SK-N-SH treated with all-trans-retinoic acid at 6 μM for 48 hours (cell line): ENCODE measurements around the gene JPT2.

ENCODE experiments used
- ATAC-seq: fragments of 200-7000 bp; cut with Tn5 transposase; 3 replicates; pipeline ENCODE4 v1.9.1; 2020; ENCODE audit warnings: mild to moderate bottlenecking, moderate library complexity
- ARNTL ChIP-seq: fragments of 450-650 bp; formaldehyde crosslinking; IDR thresholded peaks from 2 replicates; pipeline ENCODE4 v1.5.0; 2020; ENCODE audit warnings: low read depth, mild to moderate bottlenecking, moderate library complexity, borderline replicate concordance
- CSDC2 ChIP-seq: fragments of 250-450 bp; sonication (Bioruptor Pico); IDR thresholded peaks from 2 replicates; pipeline ENCODE4 v1.5.0; 2020; ENCODE audit warnings: mild to moderate bottlenecking, moderate library complexity
- ESRRG ChIP-seq: fragments of 250-450 bp; sonication (Bioruptor Pico); IDR thresholded peaks from 2 replicates; pipeline ENCODE4 v1.6.1; 2021; ENCODE audit warnings: mild to moderate bottlenecking
- GLIS3 ChIP-seq: fragments of 250-450 bp; sonication (Bioruptor Pico); IDR thresholded peaks from 2 replicates; pipeline ENCODE4 v1.5.0; 2020; ENCODE audit warnings: mild to moderate bottlenecking, moderate library complexity
- OSR1 ChIP-seq: fragments of 250-450 bp; sonication (Bioruptor Pico); IDR thresholded peaks from 2 replicates; pipeline ENCODE4 v1.8.0; 2022; ENCODE audit warnings: moderate library complexity, mild to moderate bottlenecking, inconsistent platforms
- SNAI2 ChIP-seq: fragments of 250-450 bp; sonication (Bioruptor Pico); IDR thresholded peaks from 2 replicates; pipeline ENCODE4 v1.5.0; 2020; ENCODE audit warnings: mild to moderate bottlenecking, moderate library complexity
- TCF4 ChIP-seq: fragments of 250-450 bp; sonication (Bioruptor Pico); IDR thresholded peaks from 2 replicates; pipeline ENCODE4 v1.8.0; 2021; ENCODE audit warnings: mild to moderate bottlenecking, moderate library complexity, borderline replicate concordance
- ZFP3 ChIP-seq: fragments of 250-450 bp; sonication (Bioruptor Pico); IDR thresholded peaks from 2 replicates; pipeline ENCODE4 v1.5.0; 2020; ENCODE audit warnings: mild to moderate bottlenecking, moderate library complexity
- ZFP30 ChIP-seq: fragments of 450-650 bp; formaldehyde crosslinking; IDR thresholded peaks from 2 replicates; pipeline ENCODE4 v1.5.0; 2022; ENCODE audit warnings: mild to moderate bottlenecking, moderate library complexity
- ZNF70 ChIP-seq: fragments of 450-650 bp; formaldehyde crosslinking; IDR thresholded peaks from 2 replicates; pipeline ENCODE4 v1.5.0; 2020; ENCODE audit warnings: mild to moderate bottlenecking, moderate library complexity
- TF ChIP-seq, protein P1 (sequence below): fragments of 250-450 bp; sonication (Bioruptor Pico); IDR thresholded peaks from 2 replicates; pipeline ENCODE4 v1.8.0; 2020; ENCODE audit warnings: mild to moderate bottlenecking, moderate library complexity, borderline replicate concordance
- TF ChIP-seq, protein P2 (sequence below): fragments of 250-450 bp; sonication (Bioruptor Pico); IDR thresholded peaks from 2 replicates; pipeline ENCODE4 v1.8.0; 2021; ENCODE audit warnings: low read depth, mild to moderate bottlenecking, moderate library complexity, borderline replicate concordance
- TF ChIP-seq, protein P3 (sequence below): fragments of 250-450 bp; sonication (Bioruptor Pico); IDR thresholded peaks from 2 replicates; pipeline ENCODE4 v1.5.1; 2021; ENCODE audit warnings: mild to moderate bottlenecking, moderate library complexity
- TF ChIP-seq, protein P4 (sequence below): fragments of 250-450 bp; sonication (Bioruptor Pico); IDR thresholded peaks from 2 replicates; pipeline ENCODE4 v1.5.0; 2020; ENCODE audit warnings: mild to moderate bottlenecking, moderate library complexity
- TF ChIP-seq, protein P5 (sequence below): fragments of 250-450 bp; sonication (Bioruptor Pico); IDR thresholded peaks from 2 replicates; pipeline ENCODE4 v1.5.1; 2020; ENCODE audit warnings: low read depth, mild to moderate bottlenecking, moderate library complexity

Gene JPT2

DNA sequence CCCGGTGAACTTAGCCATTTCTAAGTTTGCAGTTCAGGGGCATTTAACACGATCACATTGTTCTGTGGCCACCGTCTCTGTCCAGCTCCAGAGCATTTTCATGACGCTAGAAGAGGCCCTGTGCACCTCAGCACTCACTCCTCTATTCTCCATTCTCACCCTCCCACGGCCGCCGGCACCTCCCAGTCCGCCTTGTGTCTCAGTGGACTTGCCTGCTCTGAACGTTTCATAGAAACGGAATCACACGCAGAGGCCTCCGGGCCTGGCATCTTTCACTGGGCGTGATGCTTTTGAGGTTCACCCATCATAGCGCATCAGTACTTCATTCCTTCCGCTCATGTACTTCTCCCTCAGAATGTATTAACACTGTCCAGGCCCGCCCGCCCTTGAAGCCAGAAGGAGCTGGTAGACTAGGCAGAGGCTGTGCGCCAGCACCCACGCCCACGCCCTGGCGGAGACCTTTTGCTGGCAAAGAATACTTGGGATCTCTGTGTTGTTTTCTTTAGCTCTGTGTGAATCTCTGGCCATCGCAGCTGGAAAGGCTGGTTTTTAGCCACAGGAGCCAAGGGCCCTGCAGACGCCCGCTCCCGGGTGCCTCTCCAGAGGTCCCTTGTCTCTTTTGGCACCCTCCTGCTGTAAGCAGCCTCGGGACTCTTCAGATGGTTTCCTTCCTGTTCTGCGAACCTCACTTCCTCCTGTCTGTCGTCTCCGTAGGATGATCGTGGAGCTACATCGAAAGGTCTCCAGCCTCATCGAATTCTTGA lies 23.4 kb upstream of the JPT2 start (continued):
- TF ChIP-seq, protein P1, sequence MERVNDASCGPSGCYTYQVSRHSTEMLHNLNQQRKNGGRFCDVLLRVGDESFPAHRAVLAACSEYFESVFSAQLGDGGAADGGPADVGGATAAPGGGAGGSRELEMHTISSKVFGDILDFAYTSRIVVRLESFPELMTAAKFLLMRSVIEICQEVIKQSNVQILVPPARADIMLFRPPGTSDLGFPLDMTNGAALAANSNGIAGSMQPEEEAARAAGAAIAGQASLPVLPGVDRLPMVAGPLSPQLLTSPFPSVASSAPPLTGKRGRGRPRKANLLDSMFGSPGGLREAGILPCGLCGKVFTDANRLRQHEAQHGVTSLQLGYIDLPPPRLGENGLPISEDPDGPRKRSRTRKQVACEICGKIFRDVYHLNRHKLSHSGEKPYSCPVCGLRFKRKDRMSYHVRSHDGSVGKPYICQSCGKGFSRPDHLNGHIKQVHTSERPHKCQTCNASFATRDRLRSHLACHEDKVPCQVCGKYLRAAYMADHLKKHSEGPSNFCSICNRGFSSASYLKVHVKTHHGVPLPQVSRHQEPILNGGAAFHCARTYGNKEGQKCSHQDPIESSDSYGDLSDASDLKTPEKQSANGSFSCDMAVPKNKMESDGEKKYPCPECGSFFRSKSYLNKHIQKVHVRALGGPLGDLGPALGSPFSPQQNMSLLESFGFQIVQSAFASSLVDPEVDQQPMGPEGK (CRISPR knock-in tag): no peak
- TF ChIP-seq ZFP30 (CRISPR knock-in tag) (no peak), ESRRG (CRISPR knock-in tag) (no peak), CSDC2 (CRISPR knock-in tag) (no peak), GLIS3 (CRISPR knock-in tag) (no peak), ARNTL (CRISPR knock-in tag) (no peak), TCF4 (CRISPR knock-in tag) (no peak)

DNA sequence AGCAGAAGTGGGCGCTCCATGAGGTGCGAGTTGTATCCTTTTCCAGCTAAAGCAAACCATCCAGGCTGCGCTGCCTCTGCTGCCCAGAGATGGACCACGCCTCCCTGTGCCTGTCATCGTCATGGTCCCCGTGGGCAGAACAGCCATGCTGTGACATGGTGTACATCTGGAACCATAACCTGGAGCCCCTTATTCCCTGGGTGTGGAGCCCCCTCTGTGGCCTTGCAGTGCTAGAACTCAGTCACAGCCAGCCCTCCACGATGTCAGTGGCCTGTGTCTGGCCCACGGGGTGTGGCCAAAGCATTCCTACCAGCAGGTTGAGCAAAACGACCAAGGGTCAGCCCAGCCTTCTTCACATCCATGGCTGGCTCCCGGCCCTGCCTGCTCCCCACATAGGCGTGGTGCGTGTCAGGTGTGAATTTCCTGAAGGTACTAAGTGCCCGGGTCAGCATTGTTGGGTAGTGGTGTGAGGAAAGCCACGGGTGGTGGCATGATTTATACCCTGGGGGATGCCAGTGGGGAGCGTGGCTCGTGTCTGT lies 22.7 kb upstream of the JPT2 start:
- TF ChIP-seq SNAI2 (CRISPR knock-in tag) (no peak), ZFP3 (CRISPR knock-in tag) (no peak), ARNTL (CRISPR knock-in tag) (no peak), GLIS3 (CRISPR knock-in tag) (no peak), CSDC2 (CRISPR knock-in tag) (no peak), ZNF70 (CRISPR knock-in tag) (no peak), OSR1 (no peak)
- ATAC-seq: no peak

DNA sequence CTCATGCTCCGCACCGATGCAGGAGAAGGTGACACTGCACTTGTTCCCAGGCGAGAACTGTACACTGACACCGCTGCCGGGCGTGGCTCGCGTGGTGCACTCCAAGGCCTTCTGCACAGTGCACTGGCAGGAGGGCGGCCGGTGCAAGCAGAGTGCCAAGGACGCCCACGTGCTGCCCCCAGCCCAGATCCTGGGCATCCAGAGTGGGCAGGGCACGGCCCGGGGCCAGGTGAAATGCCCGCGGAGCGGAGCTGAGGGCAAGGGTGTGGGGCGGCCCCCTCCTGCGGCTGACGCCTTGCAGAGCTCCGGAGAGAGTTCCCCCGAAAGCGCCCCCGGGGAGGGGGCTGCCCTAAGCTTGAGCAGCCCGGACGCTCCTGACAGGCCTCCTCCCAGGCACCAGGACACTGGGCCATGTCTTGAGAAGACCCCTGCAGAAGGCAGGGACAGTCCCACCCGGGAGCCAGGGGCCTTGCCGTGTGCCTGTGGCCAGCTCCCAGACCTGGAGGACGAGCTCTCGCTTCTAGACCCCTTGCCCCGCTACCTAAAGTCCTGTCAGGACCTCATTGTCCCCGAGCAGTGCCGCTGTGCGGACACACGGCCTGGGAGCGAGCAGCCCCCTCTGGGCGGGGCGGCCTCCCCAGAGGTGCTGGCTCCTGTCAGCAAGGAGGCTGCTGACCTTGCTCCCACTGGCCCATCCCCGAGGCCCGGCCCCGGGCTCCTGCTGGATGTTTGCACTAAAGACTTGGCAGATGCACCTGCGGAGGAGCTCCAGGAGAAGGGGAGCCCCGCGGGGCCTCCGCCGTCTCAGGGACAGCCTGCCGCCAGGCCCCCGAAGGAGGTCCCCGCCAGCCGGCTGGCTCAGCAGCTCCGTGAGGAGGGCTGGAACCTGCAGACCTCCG lies 21.9 kb upstream of the JPT2 start:
- no peak for ATAC-seq
- TF ChIP-seq, protein P2, sequence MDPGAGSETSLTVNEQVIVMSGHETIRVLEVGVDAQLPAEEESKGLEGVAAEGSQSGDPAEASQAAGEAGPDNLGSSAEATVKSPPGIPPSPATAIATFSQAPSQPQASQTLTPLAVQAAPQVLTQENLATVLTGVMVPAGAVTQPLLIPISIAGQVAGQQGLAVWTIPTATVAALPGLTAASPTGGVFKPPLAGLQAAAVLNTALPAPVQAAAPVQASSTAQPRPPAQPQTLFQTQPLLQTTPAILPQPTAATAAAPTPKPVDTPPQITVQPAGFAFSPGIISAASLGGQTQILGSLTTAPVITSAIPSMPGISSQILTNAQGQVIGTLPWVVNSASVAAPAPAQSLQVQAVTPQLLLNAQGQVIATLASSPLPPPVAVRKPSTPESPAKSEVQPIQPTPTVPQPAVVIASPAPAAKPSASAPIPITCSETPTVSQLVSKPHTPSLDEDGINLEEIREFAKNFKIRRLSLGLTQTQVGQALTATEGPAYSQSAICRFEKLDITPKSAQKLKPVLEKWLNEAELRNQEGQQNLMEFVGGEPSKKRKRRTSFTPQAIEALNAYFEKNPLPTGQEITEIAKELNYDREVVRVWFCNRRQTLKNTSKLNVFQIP (CRISPR knock-in tag): no peak
- TF ChIP-seq ZFP3 (CRISPR knock-in tag): no peak

DNA sequence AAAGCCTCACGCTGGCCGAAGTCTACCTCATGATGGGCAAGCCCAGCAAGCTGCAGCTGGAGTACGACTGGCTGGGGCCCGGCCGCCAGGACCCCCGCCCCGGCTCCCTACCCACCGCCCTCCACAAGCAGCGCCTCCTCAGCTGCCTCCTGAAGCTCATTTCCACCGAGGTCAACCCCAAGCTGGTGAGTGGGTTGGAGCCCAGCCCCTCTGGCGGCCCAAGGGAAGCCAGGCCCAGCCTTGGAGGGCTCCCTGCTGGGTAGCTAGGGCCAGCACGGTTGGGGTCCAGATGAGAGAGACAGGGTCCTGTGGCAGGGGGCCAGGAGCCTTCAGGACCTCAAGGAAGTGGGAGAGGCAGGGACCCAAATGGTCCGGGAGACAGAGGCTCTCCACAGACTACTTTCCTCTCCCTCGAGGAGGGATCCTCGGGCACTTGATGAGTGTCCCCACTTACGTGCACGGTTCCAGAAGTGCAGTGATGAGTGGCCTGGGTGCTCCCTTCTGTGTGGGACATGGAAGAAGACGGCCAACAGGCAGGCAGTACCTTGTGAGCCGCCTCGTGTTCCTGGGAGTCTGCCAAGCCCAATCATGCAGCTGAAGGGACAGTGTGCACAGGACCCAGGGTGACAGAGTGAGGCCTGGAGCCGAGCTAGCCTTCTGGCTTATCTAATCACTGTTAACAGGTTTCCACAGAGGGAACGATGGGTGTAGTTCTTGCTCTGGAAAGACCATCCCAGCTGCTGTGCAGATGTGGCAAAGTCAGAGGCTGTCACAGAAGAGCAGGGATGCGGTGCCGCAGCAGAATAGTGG lies 21.1 kb upstream of the JPT2 start:
- ATAC-seq: no peak

More for the DNA sequence above, 21.1 kb upstream of the JPT2 start:
- TF ChIP-seq, protein P3, sequence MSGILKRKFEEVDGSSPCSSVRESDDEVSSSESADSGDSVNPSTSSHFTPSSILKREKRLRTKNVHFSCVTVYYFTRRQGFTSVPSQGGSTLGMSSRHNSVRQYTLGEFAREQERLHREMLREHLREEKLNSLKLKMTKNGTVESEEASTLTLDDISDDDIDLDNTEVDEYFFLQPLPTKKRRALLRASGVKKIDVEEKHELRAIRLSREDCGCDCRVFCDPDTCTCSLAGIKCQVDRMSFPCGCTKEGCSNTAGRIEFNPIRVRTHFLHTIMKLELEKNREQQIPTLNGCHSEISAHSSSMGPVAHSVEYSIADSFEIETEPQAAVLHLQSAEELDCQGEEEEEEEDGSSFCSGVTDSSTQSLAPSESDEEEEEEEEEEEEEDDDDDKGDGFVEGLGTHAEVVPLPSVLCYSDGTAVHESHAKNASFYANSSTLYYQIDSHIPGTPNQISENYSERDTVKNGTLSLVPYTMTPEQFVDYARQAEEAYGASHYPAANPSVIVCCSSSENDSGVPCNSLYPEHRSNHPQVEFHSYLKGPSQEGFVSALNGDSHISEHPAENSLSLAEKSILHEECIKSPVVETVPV (CRISPR knock-in tag): no peak
- TF ChIP-seq, protein P2 (CRISPR knock-in tag): no peak
- TF ChIP-seq ZNF70 (CRISPR knock-in tag) (no peak), CSDC2 (CRISPR knock-in tag) (no peak), OSR1 (no peak), ZFP30 (CRISPR knock-in tag) (no peak)
- TF ChIP-seq, protein P4, sequence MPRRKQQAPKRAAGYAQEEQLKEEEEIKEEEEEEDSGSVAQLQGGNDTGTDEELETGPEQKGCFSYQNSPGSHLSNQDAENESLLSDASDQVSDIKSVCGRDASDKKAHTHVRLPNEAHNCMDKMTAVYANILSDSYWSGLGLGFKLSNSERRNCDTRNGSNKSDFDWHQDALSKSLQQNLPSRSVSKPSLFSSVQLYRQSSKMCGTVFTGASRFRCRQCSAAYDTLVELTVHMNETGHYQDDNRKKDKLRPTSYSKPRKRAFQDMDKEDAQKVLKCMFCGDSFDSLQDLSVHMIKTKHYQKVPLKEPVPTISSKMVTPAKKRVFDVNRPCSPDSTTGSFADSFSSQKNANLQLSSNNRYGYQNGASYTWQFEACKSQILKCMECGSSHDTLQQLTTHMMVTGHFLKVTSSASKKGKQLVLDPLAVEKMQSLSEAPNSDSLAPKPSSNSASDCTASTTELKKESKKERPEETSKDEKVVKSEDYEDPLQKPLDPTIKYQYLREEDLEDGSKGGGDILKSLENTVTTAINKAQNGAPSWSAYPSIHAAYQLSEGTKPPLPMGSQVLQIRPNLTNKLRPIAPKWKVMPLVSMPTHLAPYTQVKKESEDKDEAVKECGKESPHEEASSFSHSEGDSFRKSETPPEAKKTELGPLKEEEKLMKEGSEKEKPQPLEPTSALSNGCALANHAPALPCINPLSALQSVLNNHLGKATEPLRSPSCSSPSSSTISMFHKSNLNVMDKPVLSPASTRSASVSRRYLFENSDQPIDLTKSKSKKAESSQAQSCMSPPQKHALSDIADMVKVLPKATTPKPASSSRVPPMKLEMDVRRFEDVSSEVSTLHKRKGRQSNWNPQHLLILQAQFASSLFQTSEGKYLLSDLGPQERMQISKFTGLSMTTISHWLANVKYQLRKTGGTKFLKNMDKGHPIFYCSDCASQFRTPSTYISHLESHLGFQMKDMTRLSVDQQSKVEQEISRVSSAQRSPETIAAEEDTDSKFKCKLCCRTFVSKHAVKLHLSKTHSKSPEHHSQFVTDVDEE (CRISPR knock-in tag): no peak
- TF ChIP-seq, protein P5, sequence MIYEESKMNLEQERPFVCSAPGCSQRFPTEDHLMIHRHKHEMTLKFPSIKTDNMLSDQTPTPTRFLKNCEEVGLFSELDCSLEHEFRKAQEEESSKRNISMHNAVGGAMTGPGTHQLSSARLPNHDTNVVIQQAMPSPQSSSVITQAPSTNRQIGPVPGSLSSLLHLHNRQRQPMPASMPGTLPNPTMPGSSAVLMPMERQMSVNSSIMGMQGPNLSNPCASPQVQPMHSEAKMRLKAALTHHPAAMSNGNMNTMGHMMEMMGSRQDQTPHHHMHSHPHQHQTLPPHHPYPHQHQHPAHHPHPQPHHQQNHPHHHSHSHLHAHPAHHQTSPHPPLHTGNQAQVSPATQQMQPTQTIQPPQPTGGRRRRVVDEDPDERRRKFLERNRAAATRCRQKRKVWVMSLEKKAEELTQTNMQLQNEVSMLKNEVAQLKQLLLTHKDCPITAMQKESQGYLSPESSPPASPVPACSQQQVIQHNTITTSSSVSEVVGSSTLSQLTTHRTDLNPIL: no peak
